Measurements from ENCODE around the gene GEMIN7.

GEMIN7 gene

GRCh38 chr19:45076029-45076850, 2.8 kb upstream of the GEMIN7 start, which contains the start of gene ZNF296:
TSS of gene ZNF296 (minus strand) at chr19:45076478. CDS start at chr19:45076373, 105 bp downstream.
- Histone ChIP-seq H3K4me1 (ENCODE audit: insufficient read depth, low read length) (peaks cover 41% of the 10 kb centered on the region), H3K9ac (ENCODE audit: low read depth, low read length) (peak within 1 kb of the TSS; percentile 58), H3K27ac (ENCODE audit: low read depth, low read length) (peak within 1 kb of the TSS; percentile 77; the same call in 1 of the 2 replicates), H3K9me3 (ENCODE audit: insufficient read depth, low read depth, low read length) (no peaks in the 10 kb centered on the region), H3K36me3 (ENCODE audit: insufficient read depth, low read length) (peaks cover 17% of the 10 kb centered on the region), H3K4me3 (ENCODE audit: low read length) (peak within 1 kb of the TSS; percentile 77), H3K27me3 (ENCODE audit: insufficient read depth, low read length) (no peaks in the 10 kb centered on the region)
- 2% methylated on average over 81 of the region's 81 CpGs for WGBS

DNA sequence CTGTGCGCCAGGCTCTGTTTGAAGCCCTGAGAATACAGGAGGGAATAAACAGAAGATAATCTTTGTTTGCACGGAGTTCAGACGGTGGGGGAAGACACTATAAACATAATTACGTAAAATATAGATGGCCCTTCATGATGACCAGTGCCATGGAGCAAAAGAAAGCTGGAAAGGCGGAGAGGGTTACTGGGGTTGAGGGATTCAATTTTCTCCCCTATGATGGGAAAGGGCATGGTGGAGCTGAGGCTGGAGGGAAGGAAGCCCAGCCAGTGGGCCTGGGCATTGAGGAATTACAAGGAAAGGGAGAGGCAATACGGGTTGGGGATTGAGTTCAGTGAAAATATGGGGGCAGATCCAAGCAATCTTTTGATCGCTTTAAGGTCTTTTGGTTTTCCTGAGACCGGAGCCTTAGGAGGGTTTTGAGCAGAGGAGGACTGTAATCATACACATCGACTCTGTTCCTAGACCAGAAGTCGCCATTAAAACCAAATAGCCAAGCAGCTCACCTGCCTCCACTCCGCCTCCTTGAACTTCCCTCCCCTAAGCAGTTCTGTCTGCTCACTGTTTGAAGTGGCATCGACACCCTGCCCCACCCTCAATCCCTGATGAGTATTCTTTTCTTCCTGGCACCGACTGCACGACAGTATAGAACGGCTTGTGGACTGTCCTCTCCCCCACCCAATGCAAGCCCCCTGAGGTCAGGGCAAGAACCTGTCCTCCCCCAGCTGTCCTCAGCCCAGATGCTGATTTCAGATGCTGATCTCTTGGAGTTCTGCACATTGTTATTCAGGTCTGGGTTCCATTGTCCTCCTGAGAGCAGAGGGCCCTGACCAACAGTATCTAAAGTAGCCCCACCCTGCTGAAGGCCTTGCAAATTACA, 2.0 kb upstream of the GEMIN7 start:
- peak overlapping the region; percentile 77; the same call in 1 of the 2 replicates for H3K27ac ChIP-seq (ENCODE audit: low read depth, low read length)
- H3K9ac ChIP-seq (ENCODE audit: low read depth, low read length) = peak overlapping the region; percentile 36; the same call in 1 of the 2 replicates
- no peaks in the 10 kb centered on the region for H3K27me3 ChIP-seq (ENCODE audit: insufficient read depth, low read length)
- peak overlapping the region; percentile 77 for H3K4me3 ChIP-seq (ENCODE audit: low read length)
- H3K36me3 ChIP-seq (ENCODE audit: insufficient read depth, low read length) = peaks cover 17% of the 10 kb centered on the region
- peaks cover 41% of the 10 kb centered on the region for H3K4me1 ChIP-seq (ENCODE audit: insufficient read depth, low read length)
- no peaks in the 10 kb centered on the region for H3K9me3 ChIP-seq (ENCODE audit: insufficient read depth, low read depth, low read length)
- 58% methylated on average over 15 of the region's 15 CpGs for WGBS

DNA sequence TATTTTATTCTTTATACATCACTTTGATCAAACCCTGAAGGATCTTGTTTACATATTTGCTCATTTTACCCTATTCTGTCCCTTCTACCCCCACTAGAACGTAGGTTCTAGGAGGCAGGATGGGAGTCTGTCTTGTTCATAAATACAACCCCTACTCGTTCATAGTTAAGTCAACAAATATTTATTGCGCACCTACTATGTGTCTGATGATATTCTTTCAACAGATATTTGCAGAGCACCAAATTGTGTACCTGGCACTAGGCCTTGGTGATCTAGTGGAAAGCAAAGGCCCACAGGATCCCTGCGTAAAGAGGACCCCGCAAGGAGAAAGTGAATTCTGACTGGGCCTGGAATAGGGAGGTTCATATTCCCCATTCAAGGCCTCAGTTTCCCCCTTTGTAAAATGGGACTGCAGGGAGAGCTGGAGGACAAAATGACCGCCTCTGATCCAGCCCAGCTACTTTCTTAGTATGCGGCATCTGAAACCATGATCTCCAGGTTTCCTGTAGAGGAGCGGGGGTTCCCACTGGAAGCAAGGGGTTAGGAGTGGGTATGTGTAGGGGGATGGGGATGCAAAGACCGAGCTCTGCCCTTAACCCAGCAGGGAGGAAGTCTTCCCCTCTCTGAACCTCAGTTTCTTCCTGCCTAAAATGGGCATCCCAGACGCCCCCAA, 534 bp upstream of the GEMIN7 start:
- Histone ChIP-seq H3K9me3 (ENCODE audit: insufficient read depth, low read depth, low read length) (no peaks in the 10 kb centered on the region), H3K9ac (ENCODE audit: low read depth, low read length) (peak overlapping the region; percentile 97), H3K36me3 (ENCODE audit: insufficient read depth, low read length) (peaks cover 21% of the 10 kb centered on the region), H3K4me1 (ENCODE audit: insufficient read depth, low read length) (peaks cover 41% of the 10 kb centered on the region), H3K4me3 (ENCODE audit: low read length) (peak overlapping the region; percentile 92), H3K27me3 (ENCODE audit: insufficient read depth, low read length) (no peaks in the 10 kb centered on the region), H3K27ac (ENCODE audit: low read depth, low read length) (peak overlapping the region; percentile 100)
- 66% methylated on average over 10 of the region's 10 CpGs for WGBS

DNA sequence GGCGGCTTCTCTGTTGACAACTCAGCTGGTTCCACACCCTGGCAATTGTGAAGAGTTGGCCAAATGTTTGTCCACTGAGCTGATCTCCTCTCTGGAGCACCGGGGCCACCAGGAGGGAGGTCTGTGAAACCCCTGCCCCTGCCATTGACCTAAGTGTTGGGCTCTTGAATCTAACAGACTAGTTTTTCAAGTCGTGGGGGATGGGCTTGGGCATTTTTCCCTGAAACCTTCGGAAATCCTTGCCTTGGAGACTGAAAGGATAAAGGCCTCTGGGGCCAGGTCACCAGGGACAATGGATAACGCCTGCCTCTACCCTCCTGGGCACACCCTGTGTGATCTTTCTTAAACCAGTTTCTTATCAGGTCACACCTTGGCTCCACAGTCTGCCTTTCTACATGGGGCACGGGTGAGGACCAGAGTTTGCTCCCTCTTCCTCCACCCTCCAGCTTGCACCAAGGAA, 881 bp downstream of the GEMIN7 start:
- WGBS = 2% methylated on average over 6 of the region's 6 CpGs
- Histone ChIP-seq H3K9ac (ENCODE audit: low read depth, low read length) (peak overlapping the region; percentile 97), H3K27ac (ENCODE audit: low read depth, low read length) (peak overlapping the region; percentile 100), H3K4me1 (ENCODE audit: insufficient read depth, low read length) (peaks cover 35% of the 10 kb centered on the region), H3K36me3 (ENCODE audit: insufficient read depth, low read length) (peaks cover 17% of the 10 kb centered on the region), H3K27me3 (ENCODE audit: insufficient read depth, low read length) (no peaks in the 10 kb centered on the region), H3K9me3 (ENCODE audit: insufficient read depth, low read depth, low read length) (no peaks in the 10 kb centered on the region), H3K4me3 (ENCODE audit: low read length) (peak overlapping the region; percentile 92)

GRCh38 chr19:45082170-45082569, 3.1 kb downstream of the GEMIN7 start:
- Histone ChIP-seq H3K36me3 (ENCODE audit: insufficient read depth, low read length) (peaks cover 29% of the 10 kb centered on the region), H3K4me3 (ENCODE audit: low read length) (no peak overlapping the region), H3K27me3 (ENCODE audit: insufficient read depth, low read length) (no peaks in the 10 kb centered on the region), H3K9ac (ENCODE audit: low read depth, low read length) (no peak overlapping the region), H3K27ac (ENCODE audit: low read depth, low read length) (no peak overlapping the region), H3K9me3 (ENCODE audit: insufficient read depth, low read depth, low read length) (no peaks in the 10 kb centered on the region), H3K4me1 (ENCODE audit: insufficient read depth, low read length) (peaks cover 26% of the 10 kb centered on the region)
- whole genome bisulfite sequencing = 94% methylated on average over 5 of the region's 5 CpGs

GRCh38 chr19:45086480-45086879, 7.4 kb downstream of the GEMIN7 start:
- Histone ChIP-seq H3K4me3 (ENCODE audit: low read length) (no peak overlapping the region), H3K27ac (ENCODE audit: low read depth, low read length) (no peak overlapping the region), H3K9me3 (ENCODE audit: insufficient read depth, low read depth, low read length) (no peaks in the 10 kb centered on the region), H3K4me1 (ENCODE audit: insufficient read depth, low read length) (peaks cover 4% of the 10 kb centered on the region; the same call in 1 of the 2 replicates), H3K27me3 (ENCODE audit: insufficient read depth, low read length) (no peaks in the 10 kb centered on the region), H3K9ac (ENCODE audit: low read depth, low read length) (no peak overlapping the region), H3K36me3 (ENCODE audit: insufficient read depth, low read length) (peaks cover 57% of the 10 kb centered on the region)
- 92% methylated on average over 2 of the region's 4 CpGs for WGBS

- Histone ChIP-seq H3K9me3 (ENCODE audit: insufficient read depth, low read depth, low read length) (no peaks in the 10 kb centered on the region), H3K27ac (ENCODE audit: low read depth, low read length) (no peak overlapping the region), H3K27me3 (ENCODE audit: insufficient read depth, low read length) (no peaks in the 10 kb centered on the region), H3K4me1 (ENCODE audit: insufficient read depth, low read length) (peaks cover 4% of the 10 kb centered on the region; the same call in 1 of the 2 replicates), H3K36me3 (ENCODE audit: insufficient read depth, low read length) (peaks cover 47% of the 10 kb centered on the region), H3K4me3 (ENCODE audit: low read length) (no peak overlapping the region), H3K9ac (ENCODE audit: low read depth, low read length) (no peak overlapping the region)
- WGBS = 95% methylated on average over 11 of the region's 11 CpGs
Measured at GRCh38 chr19:45087531-45087930, 8.5 kb downstream of the GEMIN7 start.

DNA sequence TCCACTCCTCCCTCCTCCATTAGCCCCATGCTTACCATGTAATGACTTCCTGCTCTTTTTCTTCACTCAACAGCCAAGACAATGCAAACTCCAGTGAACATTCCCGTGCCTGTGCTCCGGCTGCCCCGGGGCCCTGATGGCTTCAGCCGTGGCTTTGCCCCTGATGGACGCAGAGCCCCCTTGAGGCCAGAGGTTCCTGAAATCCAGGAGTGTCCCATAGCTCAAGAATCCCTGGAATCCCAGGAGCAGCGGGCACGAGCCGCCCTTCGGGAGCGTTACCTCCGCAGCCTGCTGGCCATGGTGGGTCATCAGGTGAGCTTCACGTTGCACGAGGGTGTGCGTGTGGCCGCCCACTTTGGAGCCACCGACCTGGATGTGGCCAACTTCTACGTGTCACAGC, 11.0 kb downstream of the GEMIN7 start:
- H3K9ac ChIP-seq (ENCODE audit: low read depth, low read length) = no peak overlapping the region
- 93% methylated on average over 17 of the region's 17 CpGs for WGBS
- H3K27ac ChIP-seq (ENCODE audit: low read depth, low read length) = 0 out of 2 replicates have a peak overlapping the region, but pooled peaks have one; percentile 30
- no peak overlapping the region for H3K4me3 ChIP-seq (ENCODE audit: low read length)
- peaks cover 4% of the 10 kb centered on the region for H3K4me1 ChIP-seq (ENCODE audit: insufficient read depth, low read length)
- H3K9me3 ChIP-seq (ENCODE audit: insufficient read depth, low read depth, low read length) = no peaks in the 10 kb centered on the region
- H3K36me3 ChIP-seq (ENCODE audit: insufficient read depth, low read length) = peaks cover 41% of the 10 kb centered on the region
- no peaks in the 10 kb centered on the region for H3K27me3 ChIP-seq (ENCODE audit: insufficient read depth, low read length)

- H3K27ac ChIP-seq (ENCODE audit: low read depth, low read length) = peak overlapping the region; percentile 64; the same call in 1 of the 2 replicates
- H3K36me3 ChIP-seq (ENCODE audit: insufficient read depth, low read length) = peaks cover 37% of the 10 kb centered on the region
- 93% methylated on average over 5 of the region's 5 CpGs for WGBS
- peak overlapping the region; percentile 44; the same call in 1 of the 2 replicates for H3K9ac ChIP-seq (ENCODE audit: low read depth, low read length)
- peaks cover 4% of the 10 kb centered on the region for H3K4me1 ChIP-seq (ENCODE audit: insufficient read depth, low read length)
- no peaks in the 10 kb centered on the region for H3K27me3 ChIP-seq (ENCODE audit: insufficient read depth, low read length)
- peak overlapping the region; percentile 46; the same call in 1 of the 2 replicates for H3K4me3 ChIP-seq (ENCODE audit: low read length)
- H3K9me3 ChIP-seq (ENCODE audit: insufficient read depth, low read depth, low read length) = no peaks in the 10 kb centered on the region
Measured at GRCh38 chr19:45090606-45091005, 11.5 kb downstream of the GEMIN7 start.

GRCh38 chr19:45091031-45091923, 12.2 kb downstream of the GEMIN7 start:
- Histone ChIP-seq H3K27me3 (ENCODE audit: insufficient read depth, low read length) (no peaks in the 10 kb centered on the region), H3K9me3 (ENCODE audit: insufficient read depth, low read depth, low read length) (no peaks in the 10 kb centered on the region), H3K9ac (ENCODE audit: low read depth, low read length) (peak overlapping the region; percentile 56), H3K4me3 (ENCODE audit: low read length) (peak overlapping the region; percentile 94), H3K36me3 (ENCODE audit: insufficient read depth, low read length) (peaks cover 34% of the 10 kb centered on the region), H3K4me1 (ENCODE audit: insufficient read depth, low read length) (peaks cover 4% of the 10 kb centered on the region), H3K27ac (ENCODE audit: low read depth, low read length) (peak overlapping the region; percentile 71)
- WGBS = 34% methylated on average over 64 of the region's 64 CpGs
